Uterus (tissue), 4 donors: ENCODE results near the gene PDE4B. TPM values are rescaled to one million over a fixed set of nuclear protein-coding genes. Genes with fewer than 3 reads are reported as not detected.

Source experiments
- DNase-seq, 2 donors: peaks; one replicate each; pipeline ENCODE4 v3.0.0-alpha.2; 2019 to 2020
- H3K27ac ChIP-seq, 2 donors: fragments of 200-600 bp; sonication (generic); 1 replicate in 1 of 2; 2 replicates in 1 of 2; pipeline ENCODE4 v1.5.1; 2016 to 2018
- H3K27me3 ChIP-seq, 2 donors: fragments of 200-600 bp; sonication (generic); one replicate each; pipeline ENCODE4 v1.5.1; 2018 to 2019; ENCODE audit warnings: control low read depth in 1 of 2
- H3K36me3 ChIP-seq, 2 donors: fragments of 200-600 bp; sonication (generic); one replicate each; pipeline ENCODE4 v1.5.1; 2019; ENCODE audit warnings: control low read depth in 1 of 2
- H3K4me1 ChIP-seq, 2 donors: fragments of 200-600 bp; sonication (generic); one replicate each; pipeline ENCODE4 v1.5.1; 2018 to 2019; ENCODE audit warnings: control low read depth in 1 of 2
- H3K4me3 ChIP-seq, 2 donors: fragments of 200-600 bp; sonication (generic); 1 replicate in 1 of 2; 2 replicates in 1 of 2; pipeline ENCODE4 v1.5.1; 2018 to 2019; ENCODE audit warnings: mild to moderate bottlenecking in 1 of 2
- H3K9me3 ChIP-seq, 2 donors: fragments of 200-600 bp; sonication (generic); one replicate each; pipeline ENCODE4 v1.5.1; 2019; ENCODE audit warnings: control low read depth in 1 of 2
- POLR2A ChIP-seq, 2 donors: fragments of 450-650 bp; IDR thresholded peaks; one replicate each; pipeline ENCODE4 v1.6.1; 2016; ENCODE audit warnings: antibody characterized with exemption in 2 of 2, mild to moderate bottlenecking in 1 of 2, moderate library complexity in 1 of 2
- intact Hi-C: fragments of 100-400 bp; cut with DNase I; formaldehyde crosslinking; loops from one replicate; pipeline ENCODE4 v1.15.1; 2023; ENCODE audit warnings: low total_unique reads
- total RNA-seq, 4 donors: library from RNA; depleted of rRNA in 3 of 4; stranded (reverse); fragments of >200 nt in 3 of 4; gene quantifications; one replicate each; pipeline versions ENCODE4 v1.1.0 to v1.2.4, GENCODE V29; 2014 to 2023
- TF ChIP-seq, protein P1 (sequence below), 4 experiments: fragments of 200-600 bp in 2 of 4; fragments of 450-650 bp in 2 of 4; sonication (generic) in 2 of 4; IDR thresholded peaks; one replicate each; pipeline ENCODE4 v1.5.1; 2016 to 2019; ENCODE audit warnings: antibody characterized with exemption in 4 of 4, mild to moderate bottlenecking in 2 of 4, moderate library complexity in 1 of 4
- donor health status: DM: yes; HTN: yes; CAD: no.

The PDE4B gene
- total RNA-seq, 4 donors from 2014 or later = 6.9 to 22.9 (median 17.8) TPM

- Histone ChIP-seq H3K36me3 (no peaks in the 10 kb centered on the region), H3K4me3 (no peak overlapping the region), H3K27me3 (no peaks in the 10 kb centered on the region), H3K4me1 (no peaks in the 10 kb centered on the region), H3K27ac (no peak overlapping the region), H3K9me3 (no peaks in the 10 kb centered on the region)
- TF ChIP-seq, protein P1, sequence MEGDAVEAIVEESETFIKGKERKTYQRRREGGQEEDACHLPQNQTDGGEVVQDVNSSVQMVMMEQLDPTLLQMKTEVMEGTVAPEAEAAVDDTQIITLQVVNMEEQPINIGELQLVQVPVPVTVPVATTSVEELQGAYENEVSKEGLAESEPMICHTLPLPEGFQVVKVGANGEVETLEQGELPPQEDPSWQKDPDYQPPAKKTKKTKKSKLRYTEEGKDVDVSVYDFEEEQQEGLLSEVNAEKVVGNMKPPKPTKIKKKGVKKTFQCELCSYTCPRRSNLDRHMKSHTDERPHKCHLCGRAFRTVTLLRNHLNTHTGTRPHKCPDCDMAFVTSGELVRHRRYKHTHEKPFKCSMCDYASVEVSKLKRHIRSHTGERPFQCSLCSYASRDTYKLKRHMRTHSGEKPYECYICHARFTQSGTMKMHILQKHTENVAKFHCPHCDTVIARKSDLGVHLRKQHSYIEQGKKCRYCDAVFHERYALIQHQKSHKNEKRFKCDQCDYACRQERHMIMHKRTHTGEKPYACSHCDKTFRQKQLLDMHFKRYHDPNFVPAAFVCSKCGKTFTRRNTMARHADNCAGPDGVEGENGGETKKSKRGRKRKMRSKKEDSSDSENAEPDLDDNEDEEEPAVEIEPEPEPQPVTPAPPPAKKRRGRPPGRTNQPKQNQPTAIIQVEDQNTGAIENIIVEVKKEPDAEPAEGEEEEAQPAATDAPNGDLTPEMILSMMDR (IDR thresholded peaks at IDR 0.05) = no peak
- no peak for TF ChIP-seq POLR2A (IDR thresholded peaks at IDR 0.05)
- no peak for DNase-seq
- intact Hi-C loops = no loop called here
Observed at GRCh38 chr1:65921446-65921845, 128.8 kb downstream of the PDE4B start.

DNA sequence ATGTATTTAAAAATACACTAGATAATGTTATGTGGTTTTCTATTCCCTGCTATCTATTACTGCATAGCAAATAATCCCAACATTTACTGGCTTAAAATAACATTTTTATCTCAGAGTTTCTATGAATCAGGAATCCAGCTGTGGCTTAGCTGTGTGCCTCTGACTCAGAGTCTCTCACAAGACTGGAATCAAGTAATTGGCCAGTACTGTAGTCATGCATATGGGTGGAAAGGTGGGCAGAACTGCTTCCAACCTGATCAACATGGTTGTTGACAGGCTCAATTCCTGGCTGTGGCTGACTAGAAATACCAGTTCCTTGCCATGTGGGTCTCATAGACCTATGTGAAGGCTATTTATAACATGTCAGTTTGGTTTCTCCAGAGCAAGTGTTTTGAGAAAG lies 131.8 kb downstream of the PDE4B start:
- Histone ChIP-seq H3K4me3 (no peak overlapping the region), H3K27ac (no peak overlapping the region), H3K27me3 (no peaks in the 10 kb centered on the region), H3K4me1 (no peaks in the 10 kb centered on the region), H3K9me3 (no peaks in the 10 kb centered on the region), H3K36me3 (no peaks in the 10 kb centered on the region)
- no peak for DNase-seq
- intact Hi-C loops = no loop called here
- TF ChIP-seq POLR2A (IDR thresholded peaks at IDR 0.05) = no peak
- TF ChIP-seq, protein P1 (IDR thresholded peaks at IDR 0.05) = no peak

- TF ChIP-seq, protein P1 (IDR thresholded peaks at IDR 0.05) = no peak
- no peak for TF ChIP-seq POLR2A (IDR thresholded peaks at IDR 0.05)
- DNase-seq = no peak
- Histone ChIP-seq H3K27ac (no peak overlapping the region), H3K27me3 (no peaks in the 10 kb centered on the region), H3K4me3 (no peak overlapping the region), H3K36me3 (no peaks in the 10 kb centered on the region), H3K4me1 (no peaks in the 10 kb centered on the region), H3K9me3 (no peaks in the 10 kb centered on the region)
- intact Hi-C loops = no loop called here
Observed at GRCh38 chr1:65938506-65938905, 145.8 kb downstream of the PDE4B start.

GRCh38 chr1:65939191-65939590 lies 146.5 kb downstream of the PDE4B start:
- no peak overlapping the region for H3K4me3 ChIP-seq
- TF ChIP-seq, protein P1 (IDR thresholded peaks at IDR 0.05) = no peak
- TF ChIP-seq POLR2A (IDR thresholded peaks at IDR 0.05) = no peak
- no peak overlapping the region for H3K27ac ChIP-seq
- no peaks in the 10 kb centered on the region for H3K4me1 ChIP-seq
- H3K27me3 ChIP-seq = no peaks in the 10 kb centered on the region
- no peaks in the 10 kb centered on the region for H3K36me3 ChIP-seq
- no peaks in the 10 kb centered on the region for H3K9me3 ChIP-seq
- DNase-seq = no peak
- intact Hi-C loops = no loop called here

DNA sequence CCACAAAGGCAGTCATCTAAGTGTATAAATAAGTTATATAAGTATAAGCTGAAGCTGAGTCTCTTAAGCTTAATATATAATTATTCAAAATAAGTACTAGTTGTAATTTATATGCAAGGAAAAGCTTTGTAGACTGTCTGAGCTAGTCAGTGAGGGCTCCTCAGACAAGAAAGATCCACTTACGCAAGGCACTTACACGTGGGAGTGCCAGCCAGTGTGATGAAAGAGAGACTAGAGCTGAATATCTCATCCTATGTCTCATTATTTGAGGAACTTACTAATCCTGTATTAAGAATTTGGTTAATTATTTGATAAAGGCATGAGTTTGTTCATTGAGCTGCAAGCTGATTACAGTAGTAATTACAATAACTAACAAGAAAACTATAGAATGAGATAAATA lies 146.9 kb downstream of the PDE4B start:
- Histone ChIP-seq H3K4me3 (no peak overlapping the region), H3K27ac (no peak overlapping the region), H3K27me3 (no peaks in the 10 kb centered on the region), H3K9me3 (no peaks in the 10 kb centered on the region), H3K4me1 (no peaks in the 10 kb centered on the region), H3K36me3 (no peaks in the 10 kb centered on the region)
- TF ChIP-seq, protein P1 (IDR thresholded peaks at IDR 0.05) = no peak
- no peak for TF ChIP-seq POLR2A (IDR thresholded peaks at IDR 0.05)
- no peak for DNase-seq
- intact Hi-C loops = no loop called here
